Adrenal gland (tissue), 5 donors: ENCODE measurements around the gene RNASE13.

Experiments
- POLR2A ChIP-seq, 2 donors: fragments of 450-650 bp; IDR thresholded peaks; one replicate each; pipeline ENCODE4 v1.6.1; 2017; ENCODE audit warnings: antibody characterized with exemption in 2 of 2, mild to moderate bottlenecking in 2 of 2, moderate library complexity in 1 of 2
- TF ChIP-seq, protein P1 (sequence below), 6 experiments: fragments of 450-650 bp in 4 of 6; fragments of 200-600 bp in 2 of 6; sonication (generic) in 1 of 6; IDR thresholded peaks; 1 replicate in 5 of 6; 2 replicates in 1 of 6; pipeline versions ENCODE4 v1.5.1 to v1.8.0; 2016 to 2021; ENCODE audit warnings: antibody characterized with exemption in 6 of 6, mild to moderate bottlenecking in 2 of 6, moderate library complexity in 1 of 6
- donor health status: DM: no; HTN: no; CAD: no.

DNA sequence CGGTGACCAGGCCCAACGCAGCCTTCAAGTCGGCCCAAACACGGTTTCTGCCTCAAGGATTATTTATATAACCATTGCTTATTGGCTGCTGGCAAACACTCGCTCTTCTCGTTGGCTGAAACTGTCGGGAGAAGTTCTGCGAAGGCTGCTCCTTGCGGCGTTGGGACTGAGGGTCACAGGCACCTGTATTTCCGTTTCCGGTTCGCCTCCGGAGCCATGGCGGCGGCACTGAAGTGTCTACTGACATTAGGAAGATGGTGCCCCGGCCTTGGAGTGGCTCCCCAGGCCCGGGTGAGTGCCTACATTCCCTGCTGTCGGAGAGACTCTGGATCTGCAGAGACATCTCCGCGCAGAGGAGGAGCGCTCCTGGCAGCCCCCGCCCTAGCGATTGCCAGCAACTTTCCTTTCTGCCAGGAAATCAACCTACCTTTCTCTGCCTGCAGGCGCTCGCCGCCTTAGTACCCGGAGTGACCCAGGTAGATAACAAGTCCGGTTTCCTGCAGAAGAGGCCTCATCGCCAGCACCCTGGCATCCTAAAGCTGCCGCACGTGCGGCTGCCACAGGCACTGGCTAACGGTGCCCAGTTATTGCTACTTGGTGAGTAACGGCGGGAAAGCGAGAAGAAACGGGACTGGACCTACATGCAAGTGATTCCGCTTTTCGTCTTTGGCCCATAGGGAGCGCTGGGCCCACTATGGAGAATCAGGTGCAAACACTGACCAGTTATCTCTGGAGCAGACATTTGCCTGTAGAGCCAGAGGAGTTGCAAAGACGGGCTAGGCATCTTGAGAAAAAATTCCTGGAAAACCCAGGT lies 44.6 kb downstream of the RNASE13 start, which contains the start of gene METTL17:
- TF ChIP-seq, protein P1, sequence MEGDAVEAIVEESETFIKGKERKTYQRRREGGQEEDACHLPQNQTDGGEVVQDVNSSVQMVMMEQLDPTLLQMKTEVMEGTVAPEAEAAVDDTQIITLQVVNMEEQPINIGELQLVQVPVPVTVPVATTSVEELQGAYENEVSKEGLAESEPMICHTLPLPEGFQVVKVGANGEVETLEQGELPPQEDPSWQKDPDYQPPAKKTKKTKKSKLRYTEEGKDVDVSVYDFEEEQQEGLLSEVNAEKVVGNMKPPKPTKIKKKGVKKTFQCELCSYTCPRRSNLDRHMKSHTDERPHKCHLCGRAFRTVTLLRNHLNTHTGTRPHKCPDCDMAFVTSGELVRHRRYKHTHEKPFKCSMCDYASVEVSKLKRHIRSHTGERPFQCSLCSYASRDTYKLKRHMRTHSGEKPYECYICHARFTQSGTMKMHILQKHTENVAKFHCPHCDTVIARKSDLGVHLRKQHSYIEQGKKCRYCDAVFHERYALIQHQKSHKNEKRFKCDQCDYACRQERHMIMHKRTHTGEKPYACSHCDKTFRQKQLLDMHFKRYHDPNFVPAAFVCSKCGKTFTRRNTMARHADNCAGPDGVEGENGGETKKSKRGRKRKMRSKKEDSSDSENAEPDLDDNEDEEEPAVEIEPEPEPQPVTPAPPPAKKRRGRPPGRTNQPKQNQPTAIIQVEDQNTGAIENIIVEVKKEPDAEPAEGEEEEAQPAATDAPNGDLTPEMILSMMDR (IDR thresholded peaks at IDR 0.05) = peak in 5 of 6 experiments; percentile 18 to 52 (median 35)
- peak; percentile 9 to 72 for TF ChIP-seq POLR2A (IDR thresholded peaks at IDR 0.05)
